ENCODE measurements around the gene A2ML1.
"Not testable (repeated sequence)": the region's sequence is repeated elsewhere in the genome, so short reads cannot be mapped to it uniquely, and the experiment has no call there.

The A2ML1 gene

GRCh38 chr12:8817856-8818255 lies 4.6 kb upstream of the A2ML1 start:
- DNase-seq (ENCODE audit: low read depth) = no peak

- no peak for DNase-seq (ENCODE audit: low read depth)
These were observed 3.9 kb upstream of the A2ML1 start for GRCh38 chr12:8818526-8818925.

GRCh38 chr12:8819666-8819980 lies 2.8 kb upstream of the A2ML1 start:
- DNase-seq (ENCODE audit: low read depth) = peak; percentile 35

GRCh38 chr12:8820676-8821407 lies 1.6 kb upstream of the A2ML1 start:
- not testable (repeated sequence) for DNase-seq (ENCODE audit: low read depth)

- DNase-seq (ENCODE audit: low read depth) = no peak
These were observed 830 bp upstream of the A2ML1 start for GRCh38 chr12:8821591-8821990.

- peak; percentile 50 for DNase-seq (ENCODE audit: low read depth)
These were observed 1.3 kb downstream of the A2ML1 start for GRCh38 chr12:8823565-8824300.

- DNase-seq (ENCODE audit: low read depth) = no peak
These were observed 5.3 kb downstream of the A2ML1 start for GRCh38 chr12:8827551-8828256.

- DNase-seq (ENCODE audit: low read depth) = no peak
These were observed 6.1 kb downstream of the A2ML1 start for GRCh38 chr12:8828257-8829124.

GRCh38 chr12:8829125-8829518 lies 6.7 kb downstream of the A2ML1 start:
- no peak for DNase-seq (ENCODE audit: low read depth)

- DNase-seq (ENCODE audit: low read depth) = no peak
These were observed 7.2 kb downstream of the A2ML1 start for GRCh38 chr12:8829621-8830020.

GRCh38 chr12:8831116-8831515 lies 8.7 kb downstream of the A2ML1 start:
- no peak for DNase-seq (ENCODE audit: low read depth)

- no peak for DNase-seq (ENCODE audit: low read depth)
These were observed 10.1 kb downstream of the A2ML1 start for GRCh38 chr12:8832500-8832899.

- no peak for DNase-seq (ENCODE audit: low read depth)
These were observed 11.8 kb downstream of the A2ML1 start for GRCh38 chr12:8834230-8834629.

- no peak for DNase-seq (ENCODE audit: low read depth)
These were observed 14.9 kb downstream of the A2ML1 start for GRCh38 chr12:8837291-8837690.

GRCh38 chr12:8840321-8840720 lies 17.9 kb downstream of the A2ML1 start:
- DNase-seq (ENCODE audit: low read depth) = no peak

GRCh38 chr12:8840938-8841633 lies 18.7 kb downstream of the A2ML1 start:
- DNase-seq (ENCODE audit: low read depth) = no peak

- no peak for DNase-seq (ENCODE audit: low read depth)
These were observed 19.4 kb downstream of the A2ML1 start for GRCh38 chr12:8841778-8842177.

- DNase-seq (ENCODE audit: low read depth) = peak; percentile 41
These were observed 22.2 kb downstream of the A2ML1 start for GRCh38 chr12:8844665-8845064.

GRCh38 chr12:8846305-8846704 lies 23.9 kb downstream of the A2ML1 start:
- no peak for DNase-seq (ENCODE audit: low read depth)

- no peak for DNase-seq (ENCODE audit: low read depth)
These were observed 25.0 kb downstream of the A2ML1 start for GRCh38 chr12:8847435-8847834.

GRCh38 chr12:8849876-8850275 lies 27.5 kb downstream of the A2ML1 start:
- no peak for DNase-seq (ENCODE audit: low read depth)

- no peak for DNase-seq (ENCODE audit: low read depth)
These were observed 29.7 kb downstream of the A2ML1 start for GRCh38 chr12:8852119-8852518.
